Islet precursor cell (in vitro differentiated cells): ENCODE data around the gene OR6K6.

Experiments
- DNase-seq: peaks from one replicate; pipeline ENCODE4 v3.0.0-alpha.2; 2018

The OR6K6 gene

DNA sequence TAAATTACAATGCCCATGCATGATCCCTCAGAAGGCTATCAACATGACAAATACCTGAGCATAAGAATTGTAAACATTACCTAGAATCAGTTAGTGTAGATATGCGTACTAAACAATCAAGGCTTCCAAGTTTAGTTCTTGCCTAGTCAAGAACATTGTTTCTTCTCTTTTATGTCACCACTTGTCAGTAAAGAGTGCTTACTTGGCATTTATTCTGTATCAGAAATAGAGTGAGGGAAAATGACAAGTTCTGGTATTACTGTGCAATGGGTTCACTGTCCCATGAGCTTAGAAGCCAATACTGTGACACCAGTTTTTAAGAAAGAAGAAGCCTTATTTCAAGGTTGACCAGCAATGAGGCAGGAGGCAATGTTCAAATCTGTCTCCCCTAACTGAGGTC, 49.2 kb downstream of the OR6K6 start:
- DNase-seq = no peak
